Bronchial epithelial cell (primary cell): ENCODE measurements around the gene GRIA1. TPM values are rescaled to one million over a fixed set of nuclear protein-coding genes. Genes with fewer than 3 reads are reported as not detected.

Source experiments
- DNase-seq: peaks from one replicate; pipeline ENCODE4 v3.0.0-alpha.2; 2010; ENCODE audit warnings: low read depth
- FAIRE-seq: peaks from 2 replicates; lab custom pipeline; 2011; peaks lifted over from hg19 to GRCh38; lab: Jason Lieb, UNC
- H3K27me3 ChIP-seq: 2 replicates; pipeline ENCODE4 v1.5.1; 2011; ENCODE audit warnings: low read length; ENCODE audit not compliant: control insufficient read depth, insufficient read depth
- H3K36me3 ChIP-seq: 2 replicates; pipeline ENCODE4 v1.5.1; 2011; ENCODE audit warnings: low read length; ENCODE audit not compliant: control insufficient read depth, insufficient read depth
- H3K4me3 ChIP-seq: 2 replicates; pipeline ENCODE4 v1.5.1; 2011; ENCODE audit warnings: mild to moderate bottlenecking, low read depth, low read length, control low read depth
- CTCF ChIP-seq: IDR thresholded peaks from 2 replicates; pipeline ENCODE4 v1.5.1; 2011; ENCODE audit warnings: mild to moderate bottlenecking, moderate library complexity, low read length, control low read depth, inconsistent platforms; ENCODE audit not compliant: insufficient read depth, severe bottlenecking
- total RNA-seq: library from RNA; depleted of rRNA; stranded (reverse); fragments of >200 nt; gene quantifications from 2 replicates; pipeline ENCODE4 v1.2.1, GENCODE V29; 2014

GRIA1 gene
- total RNA-seq, 1 donor from 2014 or later: not detected

GRCh38 chr5:153498516-153498915 lies 8.0 kb downstream of the GRIA1 start:
- FAIRE-seq (no peak), DNase-seq (no peak)
- Histone ChIP-seq H3K4me3 (no peak overlapping the region), H3K27me3 (no peaks in the 10 kb centered on the region), H3K36me3 (no peaks in the 10 kb centered on the region)
- no peak for TF ChIP-seq CTCF

- Histone ChIP-seq H3K27me3 (no peaks in the 10 kb centered on the region), H3K4me3 (no peak overlapping the region), H3K36me3 (no peaks in the 10 kb centered on the region)
- DNase-seq (no peak), FAIRE-seq (no peak)
- no peak for TF ChIP-seq CTCF
Observed at GRCh38 chr5:153500178-153500577, 9.7 kb downstream of the GRIA1 start.

- no peak overlapping the region for H3K4me3 ChIP-seq
- no peak for DNase-seq
- no peaks in the 10 kb centered on the region for H3K36me3 ChIP-seq
- no peak for TF ChIP-seq CTCF
- H3K27me3 ChIP-seq: no peaks in the 10 kb centered on the region
- no peak for FAIRE-seq
Observed at GRCh38 chr5:153504726-153505125, 14.3 kb downstream of the GRIA1 start.

GRCh38 chr5:153508700-153509099 lies 18.2 kb downstream of the GRIA1 start:
- FAIRE-seq: no peak
- DNase-seq: no peak
- no peak for TF ChIP-seq CTCF

GRCh38 chr5:153511622-153512021 lies 21.2 kb downstream of the GRIA1 start:
- no peak for DNase-seq
- FAIRE-seq: no peak

More at GRCh38 chr5:153508700-153509099, 18.2 kb downstream of the GRIA1 start:
- no peak overlapping the region for H3K4me3 ChIP-seq
- H3K36me3 ChIP-seq: no peaks in the 10 kb centered on the region
- no peaks in the 10 kb centered on the region for H3K27me3 ChIP-seq

More at GRCh38 chr5:153511622-153512021, 21.2 kb downstream of the GRIA1 start:
- no peak for TF ChIP-seq CTCF
- H3K4me3 ChIP-seq: no peak overlapping the region
- H3K27me3 ChIP-seq: no peaks in the 10 kb centered on the region
- no peaks in the 10 kb centered on the region for H3K36me3 ChIP-seq
